ENCODE data around the gene MARVELD1. TPM values are rescaled to one million over a fixed set of nuclear protein-coding genes. Genes with fewer than 3 reads are reported as not detected.
"Not testable (repeated sequence)": the region's sequence is repeated elsewhere in the genome, so short reads cannot be mapped to it uniquely, and the experiment has no call there.

Gene MARVELD1
- total RNA-seq, 1 experiment from 2014 or later, result 21.2 TPM

DNA sequence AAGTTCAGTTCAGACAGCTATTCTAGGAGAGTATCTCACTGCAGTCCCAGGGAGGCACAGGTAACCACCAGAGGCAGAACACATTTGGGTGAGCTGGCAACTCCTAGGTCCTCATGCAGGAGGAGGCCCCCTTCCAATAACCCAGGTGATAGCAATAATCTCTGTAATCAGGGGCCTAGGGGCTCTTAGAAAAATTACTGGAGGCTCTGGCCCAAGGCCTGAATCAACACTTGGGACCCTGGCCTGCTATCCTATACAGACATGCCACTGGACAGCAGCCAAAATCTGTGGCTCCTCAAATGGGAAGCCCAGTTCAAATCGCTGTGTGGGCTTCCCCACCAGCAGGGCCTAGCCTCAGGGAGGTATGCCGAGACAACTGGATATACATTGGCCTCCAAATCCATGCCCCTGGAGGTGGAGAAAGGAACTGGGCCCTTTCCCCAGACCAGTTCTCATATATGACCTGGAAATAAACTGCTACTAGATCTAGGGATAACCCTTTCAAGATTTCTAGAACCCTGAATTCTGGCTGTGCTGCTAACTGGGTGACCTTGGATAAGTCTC lies 28.1 kb upstream of the MARVELD1 start:
- no peaks in the 10 kb centered on the region for H3K36me3 ChIP-seq (replicated peaks; ENCODE audit: control insufficient read depth, insufficient read depth, low read length)
- no peaks in the 10 kb centered on the region; the same call in 1 of the 2 replicates for H3K27me3 ChIP-seq (ENCODE audit: control insufficient read depth, insufficient read depth, low read length)
- no peak overlapping the region for H3K4me3 ChIP-seq (ENCODE audit: insufficient read depth, low read depth, low read length)
- DNase-seq, result peak; percentile 73

GRCh38 chr10:97686301-97686961 lies 27.1 kb upstream of the MARVELD1 start:
- H3K36me3 ChIP-seq (replicated peaks; ENCODE audit: control insufficient read depth, insufficient read depth, low read length), result no peaks in the 10 kb centered on the region
- H3K27me3 ChIP-seq (ENCODE audit: control insufficient read depth, insufficient read depth, low read length), result no peaks in the 10 kb centered on the region; the same call in 1 of the 2 replicates
- peak overlapping the region; percentile 90 for H3K4me3 ChIP-seq (ENCODE audit: insufficient read depth, low read depth, low read length)
- DNase-seq, result peak; percentile 32

DNA sequence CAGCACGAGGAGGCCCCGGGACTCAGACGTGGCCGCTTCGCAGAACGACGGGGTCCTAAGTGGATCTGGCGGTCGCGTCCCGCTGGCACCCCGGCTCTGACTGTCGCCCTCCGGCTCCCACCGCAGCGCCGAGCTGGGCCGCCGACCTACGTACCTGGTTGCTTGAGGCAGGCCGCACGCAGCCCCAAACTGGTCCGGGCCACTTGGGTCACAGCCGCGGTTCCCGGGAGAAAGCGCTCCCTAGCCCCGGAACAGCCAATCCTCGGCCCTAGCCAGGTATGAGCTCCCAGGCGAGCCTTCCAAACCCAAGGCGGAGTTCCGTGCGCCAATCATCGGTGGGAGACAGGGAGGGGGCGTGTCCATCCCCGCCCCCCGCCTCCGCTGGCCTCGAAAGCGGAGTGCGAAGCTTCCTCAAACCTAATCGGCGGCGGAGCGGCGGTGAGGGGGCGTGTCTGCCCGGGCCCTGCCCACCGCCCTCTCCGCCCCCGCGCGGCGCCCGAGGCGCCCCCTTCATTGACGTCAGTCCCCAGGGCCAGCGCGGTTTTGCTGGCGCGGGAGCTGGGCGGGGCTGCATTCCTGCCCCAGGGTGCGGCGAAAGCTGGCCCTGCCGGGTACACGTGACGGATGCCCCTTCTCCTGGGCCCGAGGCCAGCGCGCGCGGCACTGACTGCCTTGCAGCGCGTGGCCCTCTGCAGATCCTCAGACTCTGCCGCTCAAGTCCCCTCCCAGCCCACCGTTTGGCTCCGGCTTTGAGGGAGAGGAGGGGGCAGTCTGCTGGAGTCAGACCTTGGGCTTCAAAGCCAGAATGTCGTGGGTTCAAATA lies 26.4 kb upstream of the MARVELD1 start, which contains the start of gene AVPI1:
TSS of gene AVPI1 (minus strand) at position 280 of the 823 bp plus-strand sequence. CDS start 7,336 bp downstream, outside the sequence.
- Histone ChIP-seq H3K4me3 (ENCODE audit: insufficient read depth, low read depth, low read length) (peak within 1 kb of the TSS; percentile 90), H3K27me3 (ENCODE audit: control insufficient read depth, insufficient read depth, low read length) (no peaks in the 10 kb centered on the region; the same call in 1 of the 2 replicates), H3K36me3 (replicated peaks; ENCODE audit: control insufficient read depth, insufficient read depth, low read length) (no peaks in the 10 kb centered on the region)
- peak; percentile 99 for DNase-seq

- DNase-seq, result no peak
- no peaks in the 10 kb centered on the region; the same call in 1 of the 2 replicates for H3K27me3 ChIP-seq (ENCODE audit: control insufficient read depth, insufficient read depth, low read length)
- H3K36me3 ChIP-seq (replicated peaks; ENCODE audit: control insufficient read depth, insufficient read depth, low read length), result no peaks in the 10 kb centered on the region
- peak overlapping the region; percentile 50 for H3K4me3 ChIP-seq (ENCODE audit: insufficient read depth, low read depth, low read length)
These were observed 25.4 kb upstream of the MARVELD1 start for GRCh38 chr10:97687785-97688781.

- Histone ChIP-seq H3K36me3 (replicated peaks; ENCODE audit: control insufficient read depth, insufficient read depth, low read length) (no peaks in the 10 kb centered on the region), H3K4me3 (ENCODE audit: insufficient read depth, low read depth, low read length) (no peak overlapping the region), H3K27me3 (ENCODE audit: control insufficient read depth, insufficient read depth, low read length) (no peaks in the 10 kb centered on the region; the same call in 1 of the 2 replicates)
- no peak for DNase-seq
These were observed 23.9 kb upstream of the MARVELD1 start for GRCh38 chr10:97689559-97690020.

GRCh38 chr10:97690133-97690532 lies 23.4 kb upstream of the MARVELD1 start:
- H3K36me3 ChIP-seq (replicated peaks; ENCODE audit: control insufficient read depth, insufficient read depth, low read length), result no peaks in the 10 kb centered on the region
- no peak for DNase-seq
- no peaks in the 10 kb centered on the region; the same call in 1 of the 2 replicates for H3K27me3 ChIP-seq (ENCODE audit: control insufficient read depth, insufficient read depth, low read length)
- no peak overlapping the region for H3K4me3 ChIP-seq (ENCODE audit: insufficient read depth, low read depth, low read length)

GRCh38 chr10:97698072-97698655 lies 15.4 kb upstream of the MARVELD1 start:
- DNase-seq; H3K4me3 ChIP-seq (ENCODE audit: insufficient read depth, low read depth, low read length); H3K27me3 ChIP-seq (ENCODE audit: control insufficient read depth, insufficient read depth, low read length); H3K36me3 ChIP-seq (replicated peaks; ENCODE audit: control insufficient read depth, insufficient read depth, low read length): not testable (repeated sequence)

- no peaks in the 10 kb centered on the region for H3K36me3 ChIP-seq (replicated peaks; ENCODE audit: control insufficient read depth, insufficient read depth, low read length)
- H3K4me3 ChIP-seq (ENCODE audit: insufficient read depth, low read depth, low read length), result no peak overlapping the region
- H3K27me3 ChIP-seq (ENCODE audit: control insufficient read depth, insufficient read depth, low read length), result no peaks in the 10 kb centered on the region
- DNase-seq, result peak; percentile 85
These were observed 12.0 kb upstream of the MARVELD1 start for GRCh38 chr10:97701438-97702069.

GRCh38 chr10:97703398-97704067 lies 10.0 kb upstream of the MARVELD1 start:
- Histone ChIP-seq H3K27me3 (ENCODE audit: control insufficient read depth, insufficient read depth, low read length) (no peaks in the 10 kb centered on the region), H3K36me3 (replicated peaks; ENCODE audit: control insufficient read depth, insufficient read depth, low read length) (no peaks in the 10 kb centered on the region), H3K4me3 (ENCODE audit: insufficient read depth, low read depth, low read length) (no peak overlapping the region)
- no peak for DNase-seq

- Histone ChIP-seq H3K4me3 (ENCODE audit: insufficient read depth, low read depth, low read length) (no peak overlapping the region), H3K27me3 (ENCODE audit: control insufficient read depth, insufficient read depth, low read length) (no peaks in the 10 kb centered on the region), H3K36me3 (replicated peaks; ENCODE audit: control insufficient read depth, insufficient read depth, low read length) (no peaks in the 10 kb centered on the region)
- no peak for DNase-seq
These were observed 9.2 kb upstream of the MARVELD1 start for GRCh38 chr10:97704341-97704740.

DNA sequence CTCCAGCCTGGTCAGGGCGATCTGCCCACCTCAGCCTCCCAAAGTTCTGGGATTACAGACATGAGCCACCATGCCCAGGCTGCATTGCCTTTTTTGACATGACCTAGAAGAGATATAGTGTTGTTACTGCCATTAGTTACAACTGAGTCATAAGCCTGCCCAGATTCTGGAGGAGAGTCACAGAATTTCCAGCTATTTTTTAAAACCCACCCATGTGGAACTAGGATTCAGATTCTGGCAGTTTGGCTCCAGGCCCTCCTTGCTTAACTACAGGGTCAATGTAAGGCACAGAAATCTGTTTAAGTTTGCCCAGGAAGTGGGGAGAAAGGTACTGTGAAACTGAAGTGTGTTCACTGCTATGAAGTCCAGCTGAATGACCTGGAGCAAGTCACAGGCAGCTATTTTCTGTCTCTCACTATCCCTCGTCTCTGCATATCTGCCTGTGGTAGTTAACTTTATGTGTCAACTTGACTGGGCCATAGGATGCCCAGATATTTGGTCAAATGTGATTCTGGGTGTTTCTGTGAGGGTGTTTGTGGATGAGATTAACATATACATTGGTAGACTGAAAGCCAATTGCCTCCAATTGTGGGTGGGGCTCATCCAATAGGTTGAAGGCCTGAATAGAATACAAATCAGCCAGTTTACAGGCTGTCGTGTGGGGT lies 8.4 kb upstream of the MARVELD1 start:
- Histone ChIP-seq H3K4me3 (ENCODE audit: insufficient read depth, low read depth, low read length) (no peak overlapping the region), H3K36me3 (replicated peaks; ENCODE audit: control insufficient read depth, insufficient read depth, low read length) (no peaks in the 10 kb centered on the region), H3K27me3 (ENCODE audit: control insufficient read depth, insufficient read depth, low read length) (no peaks in the 10 kb centered on the region)
- DNase-seq, result no peak

GRCh38 chr10:97707134-97707861 lies 6.2 kb upstream of the MARVELD1 start:
- no peak overlapping the region for H3K4me3 ChIP-seq (ENCODE audit: insufficient read depth, low read depth, low read length)
- H3K27me3 ChIP-seq (ENCODE audit: control insufficient read depth, insufficient read depth, low read length), result no peaks in the 10 kb centered on the region
- DNase-seq, result no peak

More at GRCh38 chr10:97707134-97707861, 6.2 kb upstream of the MARVELD1 start:
- no peaks in the 10 kb centered on the region for H3K36me3 ChIP-seq (replicated peaks; ENCODE audit: control insufficient read depth, insufficient read depth, low read length)

Measured in H7 (cell line).